Measurements from ENCODE around the gene CD300C.

CD300C gene

GRCh38 chr17:74545843-74546230 lies at the start of gene CD300C:
Gene CD300C (minus strand): TSS chr17:74546115. CDS start chr17:74545782, 333 bp downstream.
- H3K27ac ChIP-seq, result no peak within 1 kb of the TSS
- DNase-seq, result no peak
- no peak within 1 kb of the TSS for H3K4me3 ChIP-seq (ENCODE audit: low read depth, low read length)
- TF ChIP-seq CTCF (IDR thresholded peaks at IDR 0.05; ENCODE audit: low read depth, low read length, missing control alignments), result no peak
- no peaks in the 10 kb centered on the region for H3K36me3 ChIP-seq (replicated peaks)
- in situ Hi-C loops (cut with HindIII; ENCODE audit: low pct_ligation_motif_present, low sequenced_read_pairs), result no loop called here
- no peaks in the 10 kb centered on the region for H3K27me3 ChIP-seq (replicated peaks)

- no peak overlapping the region for H3K4me3 ChIP-seq (ENCODE audit: low read depth, low read length)
- no peaks in the 10 kb centered on the region for H3K27me3 ChIP-seq (replicated peaks)
- no peak overlapping the region for H3K27ac ChIP-seq
- in situ Hi-C loops (cut with HindIII; ENCODE audit: low pct_ligation_motif_present, low sequenced_read_pairs), result no loop called here
- TF ChIP-seq CTCF (IDR thresholded peaks at IDR 0.05; ENCODE audit: low read depth, low read length, missing control alignments), result no peak
- no peaks in the 10 kb centered on the region for H3K36me3 ChIP-seq (replicated peaks)
- DNase-seq, result no peak
These were observed 49.3 kb upstream of the CD300C start for GRCh38 chr17:74595037-74595750.

GRCh38 chr17:74592087-74592990 lies 46.4 kb upstream of the CD300C start, which contains the start of gene CD300LD:
Gene CD300LD (minus strand): TSS chr17:74592283. CDS start chr17:74592202, 81 bp downstream.
- in situ Hi-C loops (cut with HindIII; ENCODE audit: low pct_ligation_motif_present, low sequenced_read_pairs), result no loop called here
- no peak for DNase-seq

GRCh38 chr17:74591503-74591902 lies 45.6 kb upstream of the CD300C start:
- Histone ChIP-seq H3K4me3 (ENCODE audit: low read depth, low read length) (no peak overlapping the region), H3K27ac (no peak overlapping the region), H3K36me3 (replicated peaks) (no peaks in the 10 kb centered on the region), H3K27me3 (replicated peaks) (no peaks in the 10 kb centered on the region)
- no peak for DNase-seq
- TF ChIP-seq CTCF (IDR thresholded peaks at IDR 0.05; ENCODE audit: low read depth, low read length, missing control alignments), result no peak
- in situ Hi-C loops (cut with HindIII; ENCODE audit: low pct_ligation_motif_present, low sequenced_read_pairs), result no loop called here

More at GRCh38 chr17:74592087-74592990, 46.4 kb upstream of the CD300C start, which contains the start of gene CD300LD:
- Histone ChIP-seq H3K36me3 (replicated peaks) (no peaks in the 10 kb centered on the region), H3K27ac (no peak within 1 kb of the TSS), H3K4me3 (ENCODE audit: low read depth, low read length) (no peak within 1 kb of the TSS), H3K27me3 (replicated peaks) (no peaks in the 10 kb centered on the region)
- no peak for TF ChIP-seq CTCF (IDR thresholded peaks at IDR 0.05; ENCODE audit: low read depth, low read length, missing control alignments)

GRCh38 chr17:74585711-74586110 lies 39.8 kb upstream of the CD300C start:
- Histone ChIP-seq H3K27me3 (replicated peaks) (no peaks in the 10 kb centered on the region), H3K27ac (no peak overlapping the region), H3K4me3 (ENCODE audit: low read depth, low read length) (no peak overlapping the region), H3K36me3 (replicated peaks) (no peaks in the 10 kb centered on the region)
- in situ Hi-C loops (cut with HindIII; ENCODE audit: low pct_ligation_motif_present, low sequenced_read_pairs), result no loop called here
- TF ChIP-seq CTCF (IDR thresholded peaks at IDR 0.05; ENCODE audit: low read depth, low read length, missing control alignments), result no peak
- no peak for DNase-seq
